Activated T-helper 1 cell treated with anti-CD3 and anti-CD28 coated beads, Interleukin-12 subunit alpha, Interleukin-12 subunit beta, Interleukin-2, Interleukin-4 antibody, amounts not matched to agents 30 ng/mL and 10 ng/mL and 1 ng/mL, durations not matched to agents 14 hours and 24 hours and 36 hours (primary cell): ENCODE measurements around the gene CYP2S1. TPM values are rescaled to one million over a fixed set of nuclear protein-coding genes. Genes with fewer than 3 reads are reported as not detected.
"Not testable (repeated sequence)": the region's sequence is repeated elsewhere in the genome, so short reads cannot be mapped to it uniquely, and the experiment has no call there.

Source experiments
- DNase-seq: peaks from one replicate; pipeline ENCODE4 v3.0.0; 2021; ENCODE audit warnings: low spot score
- H3K27ac Mint-ChIP-seq: one replicate; pipeline ENCODE4 v1.8.0; 2021; ENCODE audit warnings: mild to moderate bottlenecking, mixed read lengths
- H3K27me3 Mint-ChIP-seq: one replicate; pipeline ENCODE4 v1.8.0; 2022; ENCODE audit warnings: mild to moderate bottlenecking, moderate library complexity, mixed read lengths; ENCODE audit not compliant: insufficient read depth
- H3K36me3 Mint-ChIP-seq: one replicate; pipeline ENCODE4 v1.8.0; 2021; ENCODE audit warnings: low read depth, mixed read lengths
- H3K4me1 Mint-ChIP-seq: one replicate; pipeline ENCODE4 v1.8.0; 2021; ENCODE audit warnings: low read depth, mixed read lengths
- H3K4me3 Mint-ChIP-seq: one replicate; pipeline ENCODE4 v1.8.0; 2021; ENCODE audit warnings: mild to moderate bottlenecking, moderate library complexity, mixed read lengths
- H3K9me3 Mint-ChIP-seq: one replicate; pipeline ENCODE4 v1.8.0; 2021; ENCODE audit warnings: mixed read lengths
- intact Hi-C: fragments of 100-400 bp; cut with micrococcal nuclease; formaldehyde crosslinking; loops from one replicate; pipeline ENCODE4 v1.15.1; 2024
- total RNA-seq: library from RNA; stranded (reverse); gene quantifications from 2 replicates; pipeline ENCODE4 v1.2.3, GENCODE V29; 2022

The CYP2S1 gene
- 0.60 and 0.73 TPM in 2 replicates for total RNA-seq

- peak; percentile 17 for DNase-seq
- Mint-ChIP-seq H3K36me3 (peaks cover 2% of the 10 kb centered on the region), H3K4me3 (peak within 1 kb of the TSS; percentile 71), H3K4me1 (peaks cover 18% of the 10 kb centered on the region), H3K27ac (no peak within 1 kb of the TSS), H3K9me3 (no peaks in the 10 kb centered on the region), H3K27me3 (peaks cover 48% of the 10 kb centered on the region)
- intact Hi-C loops: no loop called here
Observed at GRCh38 chr19:41192574-41193429, at the start of gene CYP2S1. TSS of gene CYP2S1 (plus strand) at chr19:41193219. CDS start at chr19:41193265, 46 bp downstream.

GRCh38 chr19:41144403-41144802, 48.6 kb upstream of the CYP2S1 start:
- no peak overlapping the region for H3K4me3 Mint-ChIP-seq
- no peaks in the 10 kb centered on the region for H3K4me1 Mint-ChIP-seq
- no peaks in the 10 kb centered on the region for H3K36me3 Mint-ChIP-seq
- peaks cover 18% of the 10 kb centered on the region for H3K27me3 Mint-ChIP-seq
- no peak overlapping the region for H3K27ac Mint-ChIP-seq
- peak; percentile 80 for DNase-seq
- no peaks in the 10 kb centered on the region for H3K9me3 Mint-ChIP-seq
- intact Hi-C loops: loop anchor here (1.0 to 5.0 kb wide), 4 partner anchors 18 to 482 kb away; no protein-coding TSS in a partner anchor

GRCh38 chr19:41149831-41150230, 43.2 kb upstream of the CYP2S1 start:
- Mint-ChIP-seq H3K27ac (no peak overlapping the region), H3K36me3 (no peaks in the 10 kb centered on the region), H3K27me3 (peaks cover 23% of the 10 kb centered on the region), H3K9me3 (no peaks in the 10 kb centered on the region), H3K4me3 (no peak overlapping the region), H3K4me1 (no peaks in the 10 kb centered on the region)
- intact Hi-C loops: no loop called here
- no peak for DNase-seq

GRCh38 chr19:41150986-41151385, 42.0 kb upstream of the CYP2S1 start:
- H3K4me1 Mint-ChIP-seq, H3K27ac Mint-ChIP-seq, H3K9me3 Mint-ChIP-seq, DNase-seq, H3K4me3 Mint-ChIP-seq, intact Hi-C loops, H3K36me3 Mint-ChIP-seq: not testable (repeated sequence)
- peaks cover 20% of the 10 kb centered on the region for H3K27me3 Mint-ChIP-seq

GRCh38 chr19:41154060-41154459, 39.0 kb upstream of the CYP2S1 start:
- no peak for DNase-seq
- Mint-ChIP-seq H3K4me1 (no peaks in the 10 kb centered on the region), H3K4me3 (no peak overlapping the region), H3K27me3 (peaks cover 9% of the 10 kb centered on the region), H3K9me3 (no peaks in the 10 kb centered on the region), H3K36me3 (no peaks in the 10 kb centered on the region), H3K27ac (no peak overlapping the region)
- intact Hi-C loops: no loop called here

GRCh38 chr19:41156207-41156606, 36.8 kb upstream of the CYP2S1 start:
- H3K4me3 Mint-ChIP-seq: no peak overlapping the region
- no peaks in the 10 kb centered on the region for H3K36me3 Mint-ChIP-seq
- intact Hi-C loops: no loop called here
- DNase-seq: no peak
- H3K27ac Mint-ChIP-seq: no peak overlapping the region
- H3K4me1 Mint-ChIP-seq: no peaks in the 10 kb centered on the region
- H3K27me3 Mint-ChIP-seq: peaks cover 9% of the 10 kb centered on the region
- H3K9me3 Mint-ChIP-seq: no peaks in the 10 kb centered on the region

- intact Hi-C loops: no loop called here
- Mint-ChIP-seq H3K27ac (no peak overlapping the region), H3K9me3 (no peaks in the 10 kb centered on the region), H3K36me3 (no peaks in the 10 kb centered on the region), H3K27me3 (peaks cover 5% of the 10 kb centered on the region), H3K4me3 (no peak overlapping the region), H3K4me1 (no peaks in the 10 kb centered on the region)
- no peak for DNase-seq
Observed at GRCh38 chr19:41159881-41160280, 33.1 kb upstream of the CYP2S1 start.

- H3K36me3 Mint-ChIP-seq: no peaks in the 10 kb centered on the region
- H3K4me1 Mint-ChIP-seq: no peaks in the 10 kb centered on the region
- no peaks in the 10 kb centered on the region for H3K9me3 Mint-ChIP-seq
- intact Hi-C loops: no loop called here
- DNase-seq: no peak
- no peak overlapping the region for H3K27ac Mint-ChIP-seq
- H3K4me3 Mint-ChIP-seq: no peak overlapping the region
- H3K27me3 Mint-ChIP-seq: peaks cover 5% of the 10 kb centered on the region
Observed at GRCh38 chr19:41161903-41162302, 31.1 kb upstream of the CYP2S1 start.

- H3K9me3 Mint-ChIP-seq: no peaks in the 10 kb centered on the region
- intact Hi-C loops: no loop called here
- H3K4me3 Mint-ChIP-seq: no peak overlapping the region
- peaks cover 2% of the 10 kb centered on the region for H3K27me3 Mint-ChIP-seq
- no peak overlapping the region for H3K27ac Mint-ChIP-seq
- no peak for DNase-seq
- H3K36me3 Mint-ChIP-seq: no peaks in the 10 kb centered on the region
- H3K4me1 Mint-ChIP-seq: no peaks in the 10 kb centered on the region
Observed at GRCh38 chr19:41166944-41167804, 25.8 kb upstream of the CYP2S1 start.

- no peak for DNase-seq
- no peak overlapping the region for H3K27ac Mint-ChIP-seq
- H3K4me1 Mint-ChIP-seq: peaks cover 11% of the 10 kb centered on the region
- no peak overlapping the region for H3K4me3 Mint-ChIP-seq
- intact Hi-C loops: no loop called here
- no peaks in the 10 kb centered on the region for H3K9me3 Mint-ChIP-seq
- peaks cover 7% of the 10 kb centered on the region for H3K27me3 Mint-ChIP-seq
- H3K36me3 Mint-ChIP-seq: no peaks in the 10 kb centered on the region
Observed at GRCh38 chr19:41172297-41173164, 20.5 kb upstream of the CYP2S1 start.

- Mint-ChIP-seq H3K4me3 (no peak overlapping the region), H3K27me3 (peaks cover 5% of the 10 kb centered on the region)
Observed at GRCh38 chr19:41174297-41174928, 18.6 kb upstream of the CYP2S1 start.

More at GRCh38 chr19:41174297-41174928, 18.6 kb upstream of the CYP2S1 start:
- intact Hi-C loops: no loop called here
- Mint-ChIP-seq H3K4me1 (peaks cover 11% of the 10 kb centered on the region), H3K9me3 (no peaks in the 10 kb centered on the region), H3K27ac (no peak overlapping the region), H3K36me3 (no peaks in the 10 kb centered on the region)
- no peak for DNase-seq
